NCI-H524 treated with DMSO at 0.1 percent for 48 hours (cell line): ENCODE data around the gene ANKRD13B.

ENCODE experiments used
- DNase-seq: peaks from one replicate; lab custom pipeline; 2025; lab: John Stamatoyannopoulos, UW

The ANKRD13B gene

GRCh38 chr17:29568331-29569244 lies 24.3 kb upstream of the ANKRD13B start, which contains the start of gene TP53I13:
Gene TP53I13, plus strand, starts transcription at chr17:29568701. Its CDS starts 58 bp downstream, at chr17:29568759.
- DNase-seq, result peak; percentile 86

- DNase-seq, result peak; percentile 48
Observed at GRCh38 chr17:29569245-29569950, 23.5 kb upstream of the ANKRD13B start.

GRCh38 chr17:29570521-29570920 lies 22.4 kb upstream of the ANKRD13B start:
- no peak for DNase-seq

- DNase-seq, result no peak
Observed at GRCh38 chr17:29571486-29571882, 21.4 kb upstream of the ANKRD13B start.

DNA sequence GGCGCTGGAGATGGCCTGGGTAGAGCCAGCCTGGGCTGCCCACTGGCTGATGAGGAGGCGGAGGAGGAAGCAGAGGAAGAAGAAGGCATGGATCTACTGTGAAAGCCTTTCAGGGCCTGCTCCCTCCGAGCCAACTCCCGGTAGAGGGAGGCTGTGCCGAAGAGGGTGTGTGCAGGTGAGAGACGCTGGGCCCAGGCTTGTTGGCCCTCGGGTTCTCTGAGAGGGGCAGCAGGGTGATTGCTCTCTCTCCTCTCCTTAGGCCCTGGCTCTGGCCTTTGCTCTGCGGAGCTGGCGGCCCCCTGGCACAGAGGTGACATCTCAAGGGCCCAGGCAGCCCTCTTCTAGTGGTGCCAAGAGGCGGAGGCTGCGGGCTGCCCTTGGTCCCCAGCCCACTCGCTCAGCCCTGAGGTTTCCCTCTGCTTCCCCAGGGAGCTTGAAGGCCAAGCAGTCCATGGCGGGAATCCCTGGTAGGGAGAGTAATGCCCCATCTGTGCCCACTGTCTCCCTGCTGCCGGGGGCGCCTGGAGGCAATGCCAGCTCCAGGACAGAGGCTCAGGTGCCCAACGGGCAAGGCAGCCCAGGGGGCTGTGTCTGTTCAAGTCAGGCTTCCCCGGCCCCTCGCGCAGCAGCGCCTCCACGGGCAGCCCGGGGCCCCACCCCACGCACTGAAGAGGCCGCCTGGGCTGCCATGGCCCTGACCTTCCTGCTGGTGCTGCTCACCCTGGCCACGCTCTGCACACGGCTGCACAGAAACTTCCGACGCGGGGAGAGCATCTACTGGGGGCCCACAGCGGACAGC lies 20.9 kb upstream of the ANKRD13B start:
- DNase-seq, result no peak

DNA sequence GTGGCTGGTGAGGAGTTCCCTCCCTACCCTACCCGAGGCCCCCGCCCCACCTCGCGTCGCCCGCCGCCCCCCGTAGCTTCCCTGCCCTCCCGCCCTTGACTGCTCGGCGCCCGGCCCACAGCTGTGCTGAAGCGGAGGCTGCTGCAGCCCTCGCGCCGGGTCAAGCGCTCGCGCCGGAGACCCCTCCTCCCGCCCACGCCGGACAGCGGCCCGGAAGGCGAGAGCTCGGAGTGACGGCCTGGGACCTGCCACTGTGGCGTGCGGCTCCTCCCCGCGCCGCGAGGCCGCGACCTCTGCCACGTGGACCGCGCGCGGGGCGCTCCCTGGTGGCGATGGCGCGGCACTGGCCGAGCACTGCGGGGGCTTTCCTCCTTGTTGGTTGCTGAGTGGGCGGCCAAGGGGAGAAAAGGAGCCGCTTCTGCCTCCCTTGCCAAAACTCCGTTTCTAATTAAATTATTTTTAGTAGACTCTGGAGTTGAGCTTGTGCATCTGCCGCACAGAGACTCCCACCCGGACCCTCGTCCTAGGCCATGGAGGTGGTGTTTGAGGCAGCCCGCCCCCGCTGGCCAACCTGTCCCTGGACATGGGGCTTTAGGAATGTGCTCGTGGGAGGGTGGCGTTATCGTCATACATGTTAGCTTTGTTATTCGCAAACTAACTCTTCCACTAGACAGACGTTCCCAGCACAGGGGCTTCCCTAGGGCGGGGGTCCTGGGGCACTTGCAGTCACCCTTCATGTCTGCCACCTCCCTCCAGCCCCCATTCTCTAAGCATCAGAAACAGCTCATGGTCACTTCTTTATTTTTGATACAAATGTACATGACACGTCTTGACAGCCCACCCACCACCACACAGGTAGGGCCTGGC lies 20.0 kb upstream of the ANKRD13B start:
- DNase-seq, result no peak

- no peak for DNase-seq
Observed at GRCh38 chr17:29573558-29573869, 19.4 kb upstream of the ANKRD13B start.

GRCh38 chr17:29573871-29574731 lies 18.8 kb upstream of the ANKRD13B start:
- no peak for DNase-seq

DNA sequence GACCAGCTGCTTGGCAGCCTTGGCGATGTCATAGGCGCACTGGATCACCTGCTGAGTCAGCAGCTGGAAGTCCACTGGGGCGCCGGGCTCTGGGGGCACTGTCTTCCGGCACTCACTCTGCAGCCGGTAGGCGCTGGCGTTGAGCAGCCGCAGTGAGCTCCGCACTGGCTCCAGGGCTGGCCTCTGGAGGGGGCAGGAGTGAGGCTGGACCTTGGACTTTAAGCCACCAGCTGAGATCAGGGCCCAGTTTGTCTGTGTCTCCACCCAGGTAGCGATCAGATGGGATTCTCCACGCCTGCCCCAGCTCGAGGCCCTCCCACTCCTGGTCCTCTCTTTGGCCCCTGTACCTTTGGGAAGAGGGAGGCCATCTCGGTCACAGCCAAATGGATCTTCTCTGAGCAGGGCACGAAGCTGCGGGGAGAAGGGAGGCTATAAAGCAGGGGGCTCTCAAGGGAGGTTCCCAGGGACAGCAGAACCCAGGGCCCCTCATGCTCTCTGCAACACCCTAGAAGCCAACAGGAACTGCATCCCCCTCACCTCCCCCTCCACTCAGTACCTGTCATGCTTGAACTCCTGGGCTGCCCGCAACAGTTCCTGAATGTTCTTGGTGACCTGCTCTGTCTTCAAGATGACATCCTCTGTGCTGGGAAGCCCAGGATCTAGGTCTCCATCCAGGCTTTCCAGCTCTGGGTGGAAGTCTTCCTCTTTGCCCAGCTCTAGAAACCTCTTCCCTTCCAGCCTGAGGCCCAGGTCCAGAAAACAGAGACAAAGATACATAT lies 18.0 kb upstream of the ANKRD13B start:
- DNase-seq, result no peak

DNA sequence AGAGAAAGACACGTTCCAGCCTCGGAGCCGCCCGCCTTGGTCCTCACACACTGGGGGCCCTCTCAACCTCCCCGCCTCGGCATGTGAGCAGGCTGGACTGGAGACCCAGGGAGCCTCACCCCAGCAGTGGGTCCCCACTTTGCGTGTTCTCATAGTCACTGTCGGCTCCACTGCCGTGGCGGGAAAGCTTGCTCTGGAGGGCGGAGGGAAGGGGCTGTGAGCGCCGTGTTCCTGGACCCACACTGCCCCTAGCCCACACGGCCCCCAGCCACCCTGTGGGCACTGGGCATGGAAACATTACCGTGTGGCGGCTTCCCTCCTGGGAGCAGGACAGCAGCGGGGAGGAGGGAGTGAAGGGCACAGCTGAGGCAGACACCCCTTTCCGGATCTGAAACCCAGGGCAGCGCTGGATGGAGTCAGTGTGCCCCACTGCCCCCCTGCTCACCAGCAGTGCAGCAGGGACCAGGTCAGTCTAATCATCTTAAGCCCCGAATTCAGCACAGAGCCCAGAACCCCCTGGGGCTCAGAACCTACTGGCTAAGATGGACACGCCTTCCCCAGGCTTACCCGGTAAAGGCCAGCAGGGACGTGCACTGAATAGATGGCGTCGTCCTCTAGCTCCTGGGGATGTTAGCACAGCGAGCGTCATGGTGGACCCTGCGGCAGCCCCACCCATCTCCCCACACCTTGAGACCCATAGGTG lies 17.3 kb upstream of the ANKRD13B start:
- DNase-seq, result no peak

- DNase-seq, result no peak
Observed at GRCh38 chr17:29576214-29577000, 16.5 kb upstream of the ANKRD13B start.

- no peak for DNase-seq
Observed at GRCh38 chr17:29577001-29577370, 15.9 kb upstream of the ANKRD13B start.

DNA sequence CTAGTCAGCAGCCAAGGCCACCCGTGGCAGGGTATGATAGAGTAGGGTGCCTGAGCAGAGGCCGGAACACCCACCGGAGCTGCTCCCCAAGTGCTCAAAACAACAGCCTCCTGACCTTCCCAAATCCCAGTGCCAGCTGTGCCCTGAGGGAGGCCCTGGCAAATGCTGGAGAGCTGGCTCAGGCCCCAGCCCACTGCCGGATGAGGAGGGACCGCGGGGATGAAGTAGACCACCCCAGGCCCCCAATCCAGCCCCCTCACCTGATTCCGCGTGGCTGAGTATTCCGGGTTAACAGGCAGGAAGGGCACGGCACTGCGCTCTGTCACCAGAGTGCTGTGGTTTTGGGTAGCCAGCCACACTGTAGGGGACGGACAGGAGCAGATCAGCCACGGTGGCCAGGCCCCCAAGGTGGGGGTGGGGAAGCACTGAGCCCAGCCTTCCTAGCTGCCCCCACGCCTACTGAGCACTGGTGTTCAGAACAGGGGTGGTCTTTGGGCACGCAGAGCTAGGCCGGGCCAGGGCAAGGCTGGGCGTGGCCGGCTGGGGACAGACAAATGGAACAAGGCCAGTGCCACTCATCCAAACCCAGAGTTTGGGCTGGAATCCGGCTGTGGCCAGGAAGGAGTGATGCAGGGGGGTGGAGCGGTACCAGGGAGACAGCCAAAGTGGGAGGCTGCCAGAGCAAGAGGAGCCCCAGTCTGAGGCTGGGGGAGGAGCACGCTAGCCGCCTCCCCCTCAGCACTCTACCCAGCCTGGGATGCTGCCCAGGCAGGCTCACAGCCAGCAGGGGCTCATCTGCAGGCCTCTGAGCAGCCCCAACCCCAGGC lies 15.3 kb upstream of the ANKRD13B start:
- DNase-seq, result no peak

DNA sequence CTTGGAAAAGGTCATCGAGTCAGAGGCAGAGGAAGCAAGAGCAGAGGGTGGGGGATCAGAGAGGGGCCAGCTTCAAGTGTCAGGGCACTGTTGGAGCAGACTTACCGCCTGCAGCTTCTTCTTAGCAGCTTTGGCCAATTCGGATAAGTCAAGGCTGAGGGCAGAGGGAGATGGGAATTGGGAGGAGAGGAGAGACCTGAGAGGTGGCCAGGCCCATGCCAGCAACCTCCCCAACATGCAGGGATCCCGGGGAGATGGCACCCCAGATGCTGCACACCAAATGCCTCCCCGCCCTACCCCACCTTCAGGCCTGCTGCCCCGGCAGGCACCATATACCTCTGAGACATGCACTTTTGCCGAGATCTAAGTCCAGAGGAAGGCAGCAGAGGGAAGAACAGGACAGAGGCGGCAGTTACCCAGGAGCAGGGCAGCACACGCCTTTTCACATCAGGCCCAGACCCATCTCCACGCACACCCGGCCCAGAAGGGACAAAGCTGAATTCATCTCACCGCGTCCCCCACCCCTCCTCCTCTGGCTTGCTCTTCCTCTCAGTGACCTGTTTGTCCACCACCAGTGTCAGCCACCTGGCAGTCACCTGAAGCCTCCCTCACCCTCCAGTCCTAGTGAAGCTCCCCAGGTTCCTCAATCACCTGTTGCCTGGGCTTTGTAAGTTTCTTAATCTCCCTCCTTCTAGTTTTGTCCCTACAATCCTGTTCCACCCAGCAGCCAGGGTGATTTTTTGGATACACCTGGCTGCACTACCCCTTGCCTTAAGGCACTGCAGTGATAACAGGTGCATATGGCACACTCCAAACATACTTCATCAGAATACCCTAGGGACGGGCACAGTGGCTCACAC lies 14.1 kb upstream of the ANKRD13B start:
- DNase-seq, result no peak

DNA sequence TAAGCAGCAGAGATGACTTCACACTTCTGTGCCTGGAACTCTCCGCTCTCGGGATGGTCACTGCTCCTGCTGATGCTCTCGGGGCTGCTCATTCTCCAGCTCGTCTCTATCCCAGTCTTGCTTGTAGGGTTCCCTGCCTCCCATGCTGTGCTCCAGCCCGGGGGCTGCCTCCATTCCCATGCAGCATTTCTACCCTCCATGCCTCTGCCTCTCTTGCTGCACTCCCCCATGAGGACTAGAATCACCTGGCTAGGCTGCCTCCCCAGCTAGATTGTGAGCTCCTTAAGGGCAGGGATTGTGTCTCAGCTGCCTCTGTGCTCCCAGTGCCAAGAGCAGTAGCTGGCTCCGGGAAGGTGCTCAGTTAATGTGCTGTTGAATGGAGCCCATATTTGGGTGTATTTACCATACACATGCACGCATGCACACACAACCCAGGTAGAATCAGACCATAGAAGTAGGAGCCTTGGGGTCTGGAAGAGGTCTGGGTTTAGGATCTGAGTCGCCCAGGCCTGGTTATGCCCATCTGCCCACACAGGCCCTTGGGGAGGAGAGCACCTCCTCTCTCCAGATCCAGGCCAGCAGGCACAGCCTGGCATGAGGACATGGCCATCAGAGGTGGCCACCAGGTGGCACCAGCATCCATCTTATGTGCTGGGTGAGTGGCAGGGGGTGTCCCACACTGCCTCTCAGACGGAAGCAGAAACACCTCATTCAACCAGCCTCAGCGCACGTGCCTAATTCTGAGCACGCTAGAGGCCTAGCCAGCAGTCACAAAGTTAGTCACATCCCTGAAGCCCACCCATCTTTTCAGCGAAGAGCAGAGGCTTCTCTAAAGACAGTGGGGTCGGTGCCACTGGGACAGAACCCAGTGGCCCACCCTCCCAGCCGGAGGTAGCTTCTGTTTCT lies 12.8 kb upstream of the ANKRD13B start:
- DNase-seq, result peak; percentile 50
